GM15510 (cell line): ENCODE measurements around the gene AHCYL2.

Experiments used
- POLR2A ChIP-seq: IDR thresholded peaks from 3 replicates; pipeline ENCODE4 v1.6.1; 2011; ENCODE audit warnings: borderline replicate concordance; ENCODE audit not compliant: insufficient read length; ENCODE audit errors: extremely low read depth

Gene AHCYL2

DNA sequence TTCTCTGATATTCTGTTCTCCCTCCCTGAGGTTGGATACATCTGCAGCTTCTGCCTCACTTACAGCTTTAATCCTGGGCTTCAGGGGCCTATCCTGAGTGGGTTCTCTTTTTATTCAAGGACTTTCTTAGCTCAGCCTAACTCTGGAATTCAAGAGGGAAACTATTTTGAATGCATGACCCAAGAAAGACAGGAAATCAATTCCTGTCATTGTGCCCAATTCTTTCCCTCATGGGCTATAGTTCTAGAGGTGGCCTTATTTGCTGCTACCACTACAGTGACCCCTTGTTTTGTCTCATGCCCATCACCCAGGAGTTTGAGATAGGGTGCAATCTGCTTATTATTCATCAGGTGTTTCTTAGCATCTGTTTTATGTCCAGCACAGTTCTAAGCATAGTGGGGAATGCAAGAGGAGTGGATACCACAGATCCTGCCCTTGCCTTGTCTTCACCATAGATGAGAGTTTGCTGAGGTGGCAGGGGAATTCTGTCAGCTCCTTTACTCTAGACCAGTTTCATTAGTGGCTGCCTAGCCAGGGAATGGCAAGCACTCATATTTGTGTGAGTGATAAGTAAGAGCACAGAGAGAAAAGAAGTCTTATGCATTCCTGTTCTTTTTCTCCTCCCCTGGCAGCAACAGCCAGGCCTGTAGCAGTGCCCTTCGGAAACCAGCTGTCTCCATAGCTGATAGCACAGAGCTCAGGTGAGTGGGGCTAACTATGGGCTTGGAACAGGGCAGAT, 228.8 kb downstream of the AHCYL2 start:
- TF ChIP-seq POLR2A = no peak

DNA sequence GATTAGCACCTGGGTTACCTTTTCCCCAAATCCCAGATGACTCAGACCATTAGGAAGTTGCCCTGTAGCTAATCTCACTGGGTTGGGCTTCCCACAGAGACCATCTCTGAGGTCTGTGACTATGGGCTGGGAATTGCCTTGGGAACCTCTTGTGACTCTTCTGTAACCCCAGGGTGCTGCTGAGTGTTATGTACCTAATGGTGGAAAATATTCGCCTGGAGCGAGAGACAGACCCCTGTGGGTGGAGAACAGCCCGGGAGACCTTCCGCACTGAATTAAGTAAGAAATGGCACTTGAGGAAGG, 229.4 kb downstream of the AHCYL2 start:
- no peak for TF ChIP-seq POLR2A

- TF ChIP-seq POLR2A = no peak
Measured at GRCh38 chr7:129456421-129456820, 231.6 kb downstream of the AHCYL2 start.

- no peak for TF ChIP-seq POLR2A
Measured at GRCh38 chr7:129457101-129457500, 232.3 kb downstream of the AHCYL2 start.

- no peak for TF ChIP-seq POLR2A
Measured at GRCh38 chr7:129458171-129458570, 233.3 kb downstream of the AHCYL2 start.

GRCh38 chr7:129461809-129462208, 237.0 kb downstream of the AHCYL2 start:
- TF ChIP-seq POLR2A = no peak

DNA sequence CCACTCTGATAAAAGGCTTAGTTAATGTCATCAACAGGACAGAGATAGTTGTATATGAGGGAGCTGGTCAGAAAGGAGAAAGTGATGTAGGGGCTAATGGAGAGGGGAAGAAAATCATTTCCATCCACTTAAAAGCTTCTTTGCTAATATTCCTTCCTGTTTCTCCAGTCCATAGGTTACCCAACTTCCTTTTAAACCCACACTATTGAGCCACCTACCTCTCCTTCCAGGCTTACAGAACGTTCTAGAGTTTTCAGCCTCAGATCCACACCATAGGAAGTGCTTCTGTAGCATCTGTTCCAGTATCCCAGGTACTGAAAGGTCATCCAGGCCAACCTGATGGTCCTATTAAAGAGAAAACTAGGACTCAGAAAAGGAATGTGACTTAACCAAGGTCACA, 237.6 kb downstream of the AHCYL2 start:
- no peak for TF ChIP-seq POLR2A

- no peak for TF ChIP-seq POLR2A
Measured at GRCh38 chr7:129464194-129464593, 239.4 kb downstream of the AHCYL2 start.

DNA sequence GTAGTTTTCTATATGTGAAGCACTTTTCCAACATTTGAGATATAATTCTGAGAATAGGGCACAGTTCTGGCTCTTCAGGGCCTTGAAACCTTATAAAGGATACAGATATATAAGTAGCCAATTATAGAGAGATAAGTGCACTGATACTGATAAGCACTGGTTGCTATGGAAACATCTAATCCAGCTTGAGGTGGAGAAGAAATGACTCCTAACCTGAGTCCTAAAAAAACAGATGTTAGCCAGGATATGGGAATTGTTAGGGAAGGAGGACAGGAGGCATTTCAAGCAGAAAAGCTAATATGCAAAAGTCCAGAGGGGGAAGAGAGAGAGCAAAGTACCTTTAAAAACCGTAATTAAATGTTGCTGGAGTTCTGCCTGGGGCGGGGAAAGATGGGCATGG, 240.2 kb downstream of the AHCYL2 start:
- TF ChIP-seq POLR2A = no peak

DNA sequence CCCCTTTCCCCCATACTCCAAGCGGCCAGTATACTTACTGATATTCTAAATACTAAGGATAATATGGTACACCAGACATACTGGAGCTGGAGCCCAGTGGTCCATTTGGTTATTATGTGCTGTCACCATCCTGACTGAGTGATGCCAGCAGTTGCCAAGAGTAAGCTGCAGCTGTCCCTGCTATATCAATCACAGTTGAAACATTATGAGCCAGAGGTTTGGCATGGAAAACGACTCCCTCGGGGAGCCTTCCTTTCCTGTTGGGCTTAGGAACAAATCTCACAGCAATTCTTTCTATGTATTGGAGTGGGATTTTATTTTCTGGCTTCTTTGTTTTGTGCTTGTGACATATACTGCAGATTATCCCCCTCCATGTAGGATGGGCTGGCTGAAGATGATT, 242.0 kb downstream of the AHCYL2 start:
- TF ChIP-seq POLR2A = no peak

GRCh38 chr7:129468087-129468486, 243.3 kb downstream of the AHCYL2 start:
- no peak for TF ChIP-seq POLR2A

- TF ChIP-seq POLR2A = no peak
Measured at GRCh38 chr7:129468547-129468946, 243.7 kb downstream of the AHCYL2 start.

DNA sequence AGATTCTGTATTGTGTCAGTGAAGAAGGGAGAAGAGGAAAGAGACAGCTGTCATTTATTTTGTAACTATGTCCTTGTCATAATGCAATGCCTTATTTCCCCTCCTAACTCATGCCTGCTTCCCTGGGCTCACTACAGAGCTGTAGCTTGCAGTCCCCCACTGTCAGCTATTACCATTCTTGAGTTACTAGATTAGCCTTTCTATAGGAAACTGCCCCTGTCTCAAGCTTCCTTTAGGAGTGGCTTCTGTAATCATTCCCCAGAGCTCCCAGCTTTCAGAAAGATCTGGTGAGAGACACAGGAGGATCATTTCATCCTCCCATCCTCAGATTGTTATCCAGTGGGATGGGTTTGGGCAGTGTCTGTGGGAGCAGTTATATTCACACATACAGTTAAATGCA, 245.1 kb downstream of the AHCYL2 start:
- no peak for TF ChIP-seq POLR2A

DNA sequence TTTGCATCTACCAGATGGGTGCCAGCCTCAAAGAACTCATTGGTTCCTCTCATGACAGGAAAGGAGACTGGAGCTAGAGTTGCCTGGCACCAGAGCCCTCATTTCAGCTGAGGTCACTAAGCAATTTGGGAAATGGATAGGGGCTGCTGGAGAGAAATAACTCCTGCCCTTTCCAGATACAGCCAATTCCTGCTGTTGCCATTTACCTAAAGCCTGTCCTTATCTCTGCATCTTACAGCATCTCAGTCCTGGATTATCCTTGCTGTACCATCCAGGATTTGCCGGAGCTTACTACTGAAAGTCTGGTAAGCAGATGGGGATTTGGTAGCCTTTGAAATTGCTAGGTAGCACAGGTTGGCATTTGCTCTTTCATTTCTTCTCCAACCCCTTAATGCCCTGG, 245.6 kb downstream of the AHCYL2 start:
- TF ChIP-seq POLR2A = no peak

GRCh38 chr7:129471402-129471827, 246.6 kb downstream of the AHCYL2 start:
- no peak for TF ChIP-seq POLR2A
